Smooth muscle cell of the coronary artery (primary cell): ENCODE data around the gene TNFSF13. TPM values are rescaled to one million over a fixed set of nuclear protein-coding genes. Genes with fewer than 3 reads are reported as not detected.

ENCODE experiments used
- total RNA-seq: library from RNA; depleted of rRNA; stranded (reverse); fragments of >200 nt; gene quantifications from 2 replicates; pipeline ENCODE4 v1.2.3, GENCODE V29; 2014; ENCODE audit warnings: low replicate concordance

Gene TNFSF13
- total RNA-seq = 0.59 and 1.1 TPM in 2 replicates

GRCh38 chr17:7558544-7559319 lies at the start of gene TNFSF13:
Gene TNFSF13 (plus strand): TSS chr17:7558750. CDS start chr17:7559040, 290 bp downstream.

GRCh38 chr17:7548585-7549400 lies 9.8 kb upstream of the TNFSF13 start, which contains the start of gene TNFSF12:
Gene TNFSF12 (plus strand): TSS chr17:7549058. CDS start chr17:7549154, 96 bp downstream.

GRCh38 chr17:7561589-7562207 lies 3.1 kb downstream of the TNFSF13 start, which contains the start of gene SENP3:
Gene SENP3 (plus strand): TSS chr17:7561919. CDS start chr17:7563077, 1,158 bp downstream.

GRCh38 chr17:7579001-7579833 lies 20.7 kb downstream of the TNFSF13 start, which contains the start of gene CD68:
Gene CD68 (plus strand): TSS chr17:7579638. CDS start chr17:7579678, 40 bp downstream.

GRCh38 chr17:7583253-7584109 lies 24.9 kb downstream of the TNFSF13 start, which contains the start of gene MPDU1:
Gene MPDU1 (plus strand): TSS chr17:7583852. CDS start chr17:7583863, 11 bp downstream.

GRCh38 chr17:7589891-7590691 lies 31.5 kb downstream of the TNFSF13 start, which contains the start of gene SOX15:
Gene SOX15 (minus strand): TSS chr17:7590094. CDS start chr17:7589676, 418 bp downstream.

Other genes with a start within 250 kb of the TNFSF13 start
- gene GPS2, start 243.4 kb upstream of the TNFSF13 start, total RNA-seq = 21.7 and 32.9 TPM in 2 replicates
- 16.8 and 28.4 TPM in 2 replicates for gene NEURL4, start 229.4 kb upstream of the TNFSF13 start, total RNA-seq
- 1.3 and 4.3 TPM in 2 replicates for gene ACAP1, start 222.2 kb upstream of the TNFSF13 start, total RNA-seq
- gene KCTD11, start 206.6 kb upstream of the TNFSF13 start, total RNA-seq = 4.9 and 10.4 TPM in 2 replicates
- not detected in 2 replicates for gene TMEM95, start 203.6 kb upstream of the TNFSF13 start, total RNA-seq
- 0.08 and 0.35 TPM in 2 replicates for gene TNK1, start 177.7 kb upstream of the TNFSF13 start, total RNA-seq
- 8.5 and 23.2 TPM in 2 replicates for gene PLSCR3, start 164.2 kb upstream of the TNFSF13 start, total RNA-seq
- 42.7 and 135 TPM in 2 replicates for gene TMEM256, start 154.7 kb upstream of the TNFSF13 start, total RNA-seq
- gene NLGN2, start 150.9 kb upstream of the TNFSF13 start, total RNA-seq = 3.7 and 5.0 TPM in 2 replicates
- not detected in 2 replicates for gene SPEM1, start 138.4 kb upstream of the TNFSF13 start, total RNA-seq
- not detected in 2 replicates for gene SPEM2, start 133.1 kb upstream of the TNFSF13 start, total RNA-seq
- not detected in 2 replicates for gene SPEM3, start 129.9 kb upstream of the TNFSF13 start, total RNA-seq
- 0.94 and 4.4 TPM in 2 replicates for gene TMEM102, start 123.3 kb upstream of the TNFSF13 start, total RNA-seq
- 2.6 and 5.4 TPM in 2 replicates for gene FGF11, start 119.2 kb upstream of the TNFSF13 start, total RNA-seq
- gene CHRNB1, start 113.7 kb upstream of the TNFSF13 start, total RNA-seq = 7.1 and 9.6 TPM in 2 replicates
- 9.2 and 9.8 TPM in 2 replicates for gene ZBTB4, start 79.1 kb upstream of the TNFSF13 start, total RNA-seq
- gene SLC35G6, start 77.3 kb upstream of the TNFSF13 start, total RNA-seq = not detected in 2 replicates
- gene POLR2A, start 74.4 kb upstream of the TNFSF13 start, total RNA-seq = 62.8 and 87.6 TPM in 2 replicates
- gene TNFSF12, start 9.7 kb upstream of the TNFSF13 start, total RNA-seq = 3.9 TPM in 2 replicates
- gene SENP3, start 3.2 kb downstream of the TNFSF13 start, total RNA-seq = 45.4 and 76.6 TPM in 2 replicates
- 4.7 and 22.3 TPM in 2 replicates for gene CD68, start 20.9 kb downstream of the TNFSF13 start, total RNA-seq
- 48.6 and 59.0 TPM in 2 replicates for gene MPDU1, start 25.1 kb downstream of the TNFSF13 start, total RNA-seq
- 0.23 TPM in 1 of 2 replicates, not detected in the other for gene SOX15, start 31.3 kb downstream of the TNFSF13 start, total RNA-seq
- 24.0 and 58.9 TPM in 2 replicates for gene FXR2, start 56.1 kb downstream of the TNFSF13 start, total RNA-seq
- gene SAT2, start 69.1 kb downstream of the TNFSF13 start, total RNA-seq = 39.1 and 56.6 TPM in 2 replicates
- 0.23 and 1.2 TPM in 2 replicates for gene SHBG, start 71.4 kb downstream of the TNFSF13 start, total RNA-seq
- not detected in 2 replicates for gene ATP1B2, start 92.2 kb downstream of the TNFSF13 start, total RNA-seq
- 14.3 and 23.0 TPM in 2 replicates for gene TP53, start 128.7 kb downstream of the TNFSF13 start, total RNA-seq
- gene WRAP53, start 129.7 kb downstream of the TNFSF13 start, total RNA-seq = 2.6 and 4.6 TPM in 2 replicates
- 0.47 and 1.4 TPM in 2 replicates for gene EFNB3, start 146.5 kb downstream of the TNFSF13 start, total RNA-seq
- 0.15 and 0.35 TPM in 2 replicates for gene DNAH2, start 159.0 kb downstream of the TNFSF13 start, total RNA-seq